NB4 (cell line): ENCODE measurements around the gene MAPK13.
"Not testable (repeated sequence)": the region's sequence is repeated elsewhere in the genome, so short reads cannot be mapped to it uniquely, and the experiment has no call there.

ENCODE experiments used
- CTCF ChIP-seq: IDR thresholded peaks from one replicate; pipeline ENCODE4 v1.5.1; 2012; ENCODE audit warnings: low read depth, low read length
- MAX ChIP-seq: IDR thresholded peaks from 2 replicates; pipeline ENCODE4 v1.6.1; 2011; ENCODE audit warnings: low read depth, low read length

GRCh38 chr6:36124346-36124745 lies 6.0 kb upstream of the MAPK13 start:
- not testable (repeated sequence) for TF ChIP-seq CTCF, MAX
